HepG2 (cell line): ENCODE measurements around the gene PRR5L.

Experiments
- CTCF ChIP-seq: sonication (generic); formaldehyde crosslinking; IDR thresholded peaks from 2 replicates; pipeline ENCODE4 v1.5.0; 2020; ENCODE audit warnings: mild to moderate bottlenecking, missing genetic modification reagents, moderate library complexity
- FOSL1 ChIP-seq: sonication (generic); formaldehyde crosslinking; IDR thresholded peaks from 2 replicates; pipeline ENCODE4 v1.9.0; 2021; ENCODE audit warnings: missing genetic modification reagents, borderline replicate concordance
- FOXP4 ChIP-seq: sonication (generic); formaldehyde crosslinking; IDR thresholded peaks from 2 replicates; pipeline ENCODE4 v1.4.0; 2020; ENCODE audit warnings: missing genetic modification reagents
- GMEB2 ChIP-seq: IDR thresholded peaks from 2 replicates; pipeline ENCODE4 v1.6.1; 2016; ENCODE audit warnings: missing biosample characterization, missing genetic modification reagents, low read depth
- MXI1 ChIP-seq: IDR thresholded peaks from 3 replicates; pipeline ENCODE4 v1.6.1; 2012; ENCODE audit warnings: low read depth, low read length, inconsistent platforms, borderline replicate concordance
- MYNN ChIP-seq: sonication (generic); formaldehyde crosslinking; IDR thresholded peaks from 2 replicates; pipeline ENCODE4 v1.4.0; 2020; ENCODE audit warnings: mild to moderate bottlenecking, low read depth, missing genetic modification reagents
- RXRA ChIP-seq: sonication (generic); formaldehyde crosslinking; IDR thresholded peaks from 2 replicates; pipeline ENCODE4 v1.5.1; 2020; ENCODE audit warnings: missing genetic modification reagents
- USF2 ChIP-seq, 2 experiments: sonication (generic) in 1 of 2; formaldehyde crosslinking in 1 of 2; IDR thresholded peaks; 2 replicates each; pipeline versions ENCODE4 v1.5.1 to v1.6.1; 2011 to 2020; ENCODE audit warnings: borderline replicate concordance in 1 of 2, low read depth in 1 of 2, low read length in 1 of 2, mild to moderate bottlenecking in 1 of 2, missing genetic modification reagents in 1 of 2, moderate library complexity in 1 of 2
- ZNF414 ChIP-seq: sonication (generic); formaldehyde crosslinking; IDR thresholded peaks from 2 replicates; pipeline ENCODE4 v1.5.0; 2020; ENCODE audit warnings: missing genetic modification reagents
- ZNF501 ChIP-seq: sonication (generic); formaldehyde crosslinking; IDR thresholded peaks from 2 replicates; pipeline ENCODE4 v1.5.1; 2020; ENCODE audit warnings: mild to moderate bottlenecking, moderate library complexity, missing genetic modification reagents
- ZNF572 ChIP-seq: sonication (generic); formaldehyde crosslinking; IDR thresholded peaks from 2 replicates; pipeline ENCODE4 v1.5.1; 2020; ENCODE audit warnings: mild to moderate bottlenecking, missing genetic modification reagents

- TF ChIP-seq CTCF (CRISPR knock-in tag) (no peak), ZNF572 (CRISPR knock-in tag) (no peak), ZNF414 (no peak), MYNN (CRISPR knock-in tag) (no peak), FOSL1 (CRISPR knock-in tag) (no peak), FOXP4 (CRISPR knock-in tag) (no peak), RXRA (CRISPR knock-in tag) (no peak), USF2 (IDR thresholded peaks at IDR 0.05; ENCODE audit: low read depth, low read length) (no peak), USF2 (CRISPR knock-in tag; IDR thresholded peaks at IDR 0.05; ENCODE audit: borderline replicate concordance) (no peak), ZNF501 (CRISPR knock-in tag) (no peak), MXI1 (no peak), GMEB2 (no peak)
Observed at GRCh38 chr11:36385121-36385970, 89.3 kb downstream of the PRR5L start.
